ENCODE results near the gene G6PC2.

G6PC2 gene

GRCh38 chr2:168892327-168892726 is 8.8 kb upstream of the G6PC2 start (continued):
- no peak for TF ChIP-seq ARNTL (CRISPR knock-in tag; IDR thresholded peaks at IDR 0.05; ENCODE audit: borderline replicate concordance, low read depth)

GRCh38 chr2:168894101-168894500 is 7.0 kb upstream of the G6PC2 start:
- no peak for ATAC-seq

GRCh38 chr2:168894720-168895119 is 6.4 kb upstream of the G6PC2 start:
- no peak for TF ChIP-seq RARB (CRISPR knock-in tag; IDR thresholded peaks at IDR 0.05)
- no peak for TF ChIP-seq GLIS3 (CRISPR knock-in tag; IDR thresholded peaks at IDR 0.05)
- TF ChIP-seq ARNTL (CRISPR knock-in tag; IDR thresholded peaks at IDR 0.05; ENCODE audit: borderline replicate concordance, low read depth) = no peak
- TF ChIP-seq ISL1 (CRISPR knock-in tag; IDR thresholded peaks at IDR 0.05) = no peak
- TF ChIP-seq TSHZ2 (CRISPR knock-in tag; IDR thresholded peaks at IDR 0.05) = no peak
- no peak for TF ChIP-seq TCF4 (CRISPR knock-in tag; IDR thresholded peaks at IDR 0.05; ENCODE audit: borderline replicate concordance)
- TF ChIP-seq CREB5 (CRISPR knock-in tag; IDR thresholded peaks at IDR 0.05; ENCODE audit: low read depth) = no peak

More at GRCh38 chr2:168894101-168894500, 7.0 kb upstream of the G6PC2 start:
- no peak for TF ChIP-seq PPARA (CRISPR knock-in tag; IDR thresholded peaks at IDR 0.05; ENCODE audit: borderline replicate concordance)
- TF ChIP-seq ZNF565 (CRISPR knock-in tag; conservative IDR thresholded peaks at IDR 0.05; ENCODE audit: low read depth) = no peak
- TF ChIP-seq ZFP30 (CRISPR knock-in tag; IDR thresholded peaks at IDR 0.05) = no peak
- no peak for TF ChIP-seq ARNTL (CRISPR knock-in tag; IDR thresholded peaks at IDR 0.05; ENCODE audit: borderline replicate concordance, low read depth)
- no peak for TF ChIP-seq CREB5 (CRISPR knock-in tag; IDR thresholded peaks at IDR 0.05; ENCODE audit: low read depth)
- no peak for TF ChIP-seq BACH2 (CRISPR knock-in tag; IDR thresholded peaks at IDR 0.05; ENCODE audit: borderline replicate concordance)
- TF ChIP-seq ISL1 (CRISPR knock-in tag; IDR thresholded peaks at IDR 0.05) = no peak
- TF ChIP-seq CSRNP3 (CRISPR knock-in tag; IDR thresholded peaks at IDR 0.05) = no peak
- TF ChIP-seq TOX (CRISPR knock-in tag; IDR thresholded peaks at IDR 0.05; ENCODE audit: borderline replicate concordance) = no peak
- TF ChIP-seq ZFP3 (CRISPR knock-in tag; IDR thresholded peaks at IDR 0.05) = no peak

GRCh38 chr2:168895771-168896170 is 5.3 kb upstream of the G6PC2 start:
- ATAC-seq = peak; percentile 42; the same call in 2 of the 3 replicates
- no peak for TF ChIP-seq CSDC2 (CRISPR knock-in tag; IDR thresholded peaks at IDR 0.05)
- TF ChIP-seq CSRNP3 (CRISPR knock-in tag; IDR thresholded peaks at IDR 0.05) = no peak
- TF ChIP-seq ZNF565 (CRISPR knock-in tag; conservative IDR thresholded peaks at IDR 0.05; ENCODE audit: low read depth) = no peak
- no peak for TF ChIP-seq GLIS3 (CRISPR knock-in tag; IDR thresholded peaks at IDR 0.05)
- no peak for TF ChIP-seq PPARA (CRISPR knock-in tag; IDR thresholded peaks at IDR 0.05; ENCODE audit: borderline replicate concordance)
- no peak for TF ChIP-seq OSR1 (CRISPR knock-in tag; IDR thresholded peaks at IDR 0.05)
- TF ChIP-seq PATZ1 (CRISPR knock-in tag; IDR thresholded peaks at IDR 0.05; ENCODE audit: borderline replicate concordance) = no peak
- TF ChIP-seq TOX (CRISPR knock-in tag; IDR thresholded peaks at IDR 0.05; ENCODE audit: borderline replicate concordance) = no peak
- no peak for TF ChIP-seq TCF4 (CRISPR knock-in tag; IDR thresholded peaks at IDR 0.05; ENCODE audit: borderline replicate concordance)
- no peak for TF ChIP-seq TSHZ2 (CRISPR knock-in tag; IDR thresholded peaks at IDR 0.05)
- TF ChIP-seq RARB (CRISPR knock-in tag; IDR thresholded peaks at IDR 0.05) = no peak
- TF ChIP-seq BACH2 (CRISPR knock-in tag; IDR thresholded peaks at IDR 0.05; ENCODE audit: borderline replicate concordance) = no peak
- no peak for TF ChIP-seq ZFP3 (CRISPR knock-in tag; IDR thresholded peaks at IDR 0.05)
- no peak for TF ChIP-seq SNAI2 (CRISPR knock-in tag; IDR thresholded peaks at IDR 0.05)
- TF ChIP-seq ARNTL (CRISPR knock-in tag; IDR thresholded peaks at IDR 0.05; ENCODE audit: borderline replicate concordance, low read depth) = no peak
- no peak for TF ChIP-seq ESRRG (CRISPR knock-in tag; IDR thresholded peaks at IDR 0.05)

More at GRCh38 chr2:168894720-168895119, 6.4 kb upstream of the G6PC2 start:
- no peak for ATAC-seq
